HG03196 (cell line): ENCODE measurements around the gene JOSD2.

Experiments used
- ATAC-seq: cut with Tn5 transposase; IDR thresholded peaks from one replicate; pipeline ENCODE4 v1.9.1; 2021; ENCODE audit not compliant: unreplicated experiment

JOSD2 gene, protein sequence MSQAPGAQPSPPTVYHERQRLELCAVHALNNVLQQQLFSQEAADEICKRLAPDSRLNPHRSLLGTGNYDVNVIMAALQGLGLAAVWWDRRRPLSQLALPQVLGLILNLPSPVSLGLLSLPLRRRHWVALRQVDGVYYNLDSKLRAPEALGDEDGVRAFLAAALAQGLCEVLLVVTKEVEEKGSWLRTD

DNA sequence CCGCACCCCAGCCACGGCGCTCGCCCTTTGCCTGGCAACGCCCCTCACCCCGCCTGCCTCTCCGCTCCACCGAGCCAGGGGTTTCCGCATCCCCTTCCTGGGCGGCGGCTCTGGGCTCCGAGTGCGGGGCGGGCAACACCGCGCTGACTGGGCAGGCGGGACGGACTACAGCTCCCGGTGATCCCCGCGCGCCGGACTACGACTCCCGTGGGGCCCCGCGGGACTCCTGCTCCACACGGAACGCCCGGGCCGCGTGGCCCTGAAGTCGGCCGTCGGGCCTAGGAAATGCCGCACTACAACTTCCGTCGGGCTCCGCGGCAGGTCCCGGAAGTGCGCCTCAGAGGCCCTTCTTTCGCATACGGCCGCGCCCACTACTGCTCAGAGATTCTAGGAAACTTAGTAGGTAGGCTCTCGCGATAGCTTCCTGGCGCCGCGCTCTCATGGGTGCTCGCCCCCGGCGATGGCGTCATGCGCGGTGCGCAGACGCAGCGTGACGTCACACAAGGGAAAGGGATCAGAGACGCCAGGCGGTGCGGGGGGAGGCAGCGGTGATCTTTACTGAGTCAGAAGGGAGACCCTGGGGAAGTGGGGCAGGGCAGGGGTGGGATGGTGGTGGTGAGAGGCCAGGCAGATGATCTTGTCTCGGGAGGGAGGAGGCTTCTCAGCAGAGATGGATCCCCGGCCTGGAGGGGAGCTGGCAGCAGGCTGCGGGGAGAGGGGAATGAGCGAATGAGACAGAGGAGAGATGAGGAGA is at the start of gene JOSD2:
Gene JOSD2, minus strand, starts transcription at position 123 of the 754 bp plus-strand sequence. CDS start 760 bp downstream, outside the sequence.
- ATAC-seq = peak; percentile 81

DNA sequence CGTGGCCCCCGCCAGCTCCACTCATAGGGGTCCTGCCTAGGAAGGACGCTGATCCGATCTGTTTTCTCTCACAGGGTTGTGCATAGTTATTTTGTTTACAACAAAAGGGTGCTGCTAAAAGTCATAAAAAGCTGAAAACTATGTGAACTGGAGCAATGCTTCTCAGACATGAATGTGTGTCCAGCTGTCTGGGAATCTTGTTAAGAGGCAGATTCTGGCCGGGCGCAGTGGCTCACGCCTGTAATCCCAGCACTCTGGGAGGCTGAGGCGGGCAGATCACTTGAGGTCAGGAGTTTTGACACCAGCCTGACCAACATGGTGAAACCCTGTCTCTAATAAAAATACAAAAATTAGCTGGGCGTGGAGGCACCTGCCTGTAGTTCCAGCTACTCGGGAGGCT is 48.6 kb upstream of the JOSD2 start:
- ATAC-seq = no peak

DNA sequence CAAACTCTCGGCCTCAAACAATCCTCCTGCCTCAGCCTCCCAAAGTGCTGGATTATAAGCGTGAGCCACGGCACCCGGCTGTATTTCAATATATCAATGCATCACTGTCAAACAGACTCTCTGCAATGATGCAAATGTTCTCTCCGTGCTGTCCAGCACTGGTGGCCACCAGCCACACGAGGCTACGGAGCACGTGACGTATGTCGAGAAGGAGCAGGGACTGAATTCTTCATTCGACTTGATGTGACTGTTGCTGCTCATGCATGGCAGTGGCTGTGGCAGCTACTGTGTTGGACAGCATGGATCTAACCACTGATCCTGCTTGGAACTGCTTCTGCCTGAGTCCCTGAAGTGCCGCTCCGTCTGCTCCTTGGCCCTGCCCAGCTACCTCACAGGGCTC is 47.5 kb upstream of the JOSD2 start:
- ATAC-seq = no peak

DNA sequence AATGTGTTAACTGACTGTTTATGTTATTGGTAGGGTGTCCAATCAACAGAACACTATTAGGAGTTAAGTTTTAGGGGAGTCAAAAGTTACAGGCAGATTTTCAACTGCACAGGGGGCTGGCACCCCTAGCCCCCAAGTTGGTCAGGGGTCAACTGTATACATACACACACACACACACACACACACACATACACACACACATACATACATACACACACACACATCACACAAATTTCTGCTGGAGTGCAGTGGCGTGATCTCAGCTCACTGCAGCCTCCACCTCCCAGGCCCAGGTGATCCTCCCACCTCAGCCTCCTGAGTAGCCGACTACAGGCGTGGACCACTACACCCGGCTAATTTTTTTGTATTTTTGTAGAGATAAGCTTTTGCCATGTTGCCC is 47.0 kb upstream of the JOSD2 start:
- ATAC-seq = no peak

DNA sequence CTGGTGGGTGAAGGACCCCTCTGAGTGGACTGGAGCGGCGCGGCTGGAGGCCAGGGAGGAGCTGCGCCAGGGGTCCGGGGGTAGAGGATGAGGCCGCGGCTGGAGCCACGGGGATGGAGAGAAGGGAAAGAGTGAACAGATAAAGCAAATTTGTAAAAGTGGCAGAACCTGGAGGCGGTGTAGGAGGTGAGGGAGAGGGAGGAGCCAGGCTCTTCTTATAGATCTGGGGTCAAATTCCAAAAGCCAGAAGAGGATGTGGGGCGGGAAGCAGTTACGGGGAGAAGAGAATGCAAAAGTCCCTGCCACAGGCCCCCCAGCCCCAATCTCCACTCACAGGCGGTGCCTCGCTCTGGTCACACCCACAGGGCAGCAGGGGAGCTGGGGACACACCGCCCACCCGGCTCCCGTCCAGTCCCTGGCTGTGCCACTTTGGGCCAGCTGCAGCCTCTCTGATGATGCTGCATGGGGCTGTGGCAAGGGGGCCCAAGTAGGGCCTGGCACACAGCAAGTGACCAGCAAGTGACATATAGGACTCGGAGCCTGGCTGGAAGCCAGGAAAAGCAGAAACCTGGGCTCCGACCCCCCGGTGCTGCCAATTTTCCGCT is 46.1 kb upstream of the JOSD2 start:
- no peak for ATAC-seq

DNA sequence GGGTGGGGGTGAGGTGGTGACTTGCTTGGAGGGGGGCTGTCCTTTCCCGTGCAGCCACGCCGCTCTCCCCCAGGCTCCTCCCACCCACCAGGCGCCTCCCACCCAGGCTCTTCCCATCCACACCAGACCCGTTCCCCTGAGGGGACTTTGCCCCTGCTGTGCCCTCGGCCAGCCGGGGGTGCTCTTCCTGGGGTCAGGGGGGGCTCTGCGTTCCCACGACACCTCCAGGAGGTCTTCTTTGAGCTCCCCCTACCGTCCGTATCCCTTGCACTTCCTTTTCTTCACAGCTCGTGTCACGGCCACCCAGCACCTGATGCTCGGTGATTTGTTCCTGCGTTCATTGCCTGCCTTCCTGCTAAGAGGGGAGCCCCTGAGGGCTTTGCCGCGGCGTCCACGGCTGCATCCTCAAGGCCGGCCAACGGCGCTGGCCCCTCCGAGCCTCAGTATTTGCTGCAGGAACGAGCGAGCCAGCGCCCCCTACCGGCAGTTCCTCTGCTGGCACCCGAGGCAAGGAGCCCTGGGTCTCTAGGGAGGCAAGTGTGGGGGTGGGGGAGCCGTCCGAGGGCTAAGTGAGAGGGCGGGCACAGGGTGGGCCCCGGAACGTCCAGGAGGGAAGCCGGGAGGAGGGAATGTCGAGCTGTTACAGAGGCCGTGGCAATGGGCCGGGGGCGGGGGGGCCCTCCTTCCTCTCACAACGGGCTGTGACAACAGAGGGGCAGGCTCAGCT is 45.5 kb upstream of the JOSD2 start:
- no peak for ATAC-seq

DNA sequence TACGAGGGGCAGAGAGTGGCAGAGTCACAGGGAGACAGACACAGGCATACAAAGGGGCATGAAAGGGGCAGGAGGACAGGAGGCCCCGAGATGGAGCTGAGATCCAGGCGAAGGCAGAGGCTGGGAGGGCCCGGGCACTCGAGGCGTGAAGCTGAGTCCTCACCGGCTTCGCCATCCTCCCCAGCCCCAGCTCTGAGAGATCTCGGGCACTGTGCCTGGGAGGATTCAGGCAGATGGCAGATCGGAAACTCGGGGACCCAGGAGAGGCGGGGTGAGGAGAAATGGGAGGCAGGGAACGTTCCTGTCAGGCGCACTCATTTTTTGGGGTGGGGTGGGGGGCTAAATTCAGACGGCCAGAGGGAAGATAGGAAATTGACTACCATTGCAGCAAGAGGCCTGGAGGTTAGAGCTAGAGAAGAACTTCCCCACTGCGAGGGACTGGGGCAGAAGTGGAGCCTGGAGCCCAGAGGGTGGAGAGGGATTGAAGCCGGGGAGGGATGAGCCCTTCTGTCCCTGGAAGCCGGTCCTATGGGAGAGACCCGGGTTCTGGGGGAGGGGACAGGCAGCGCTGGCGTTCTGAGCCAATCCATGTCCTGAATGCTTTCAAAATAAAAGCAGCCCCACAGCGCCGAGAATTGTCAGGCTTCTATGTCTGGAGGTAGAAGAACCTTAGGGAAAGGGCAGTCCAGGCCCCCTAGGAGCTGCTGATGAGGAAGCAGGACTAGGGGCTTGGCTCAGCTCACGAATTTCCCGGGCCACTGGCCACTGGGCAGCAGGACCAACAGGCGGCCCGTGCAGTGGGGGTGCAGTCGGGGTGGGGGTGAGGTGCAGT is 44.7 kb upstream of the JOSD2 start:
- no peak for ATAC-seq

DNA sequence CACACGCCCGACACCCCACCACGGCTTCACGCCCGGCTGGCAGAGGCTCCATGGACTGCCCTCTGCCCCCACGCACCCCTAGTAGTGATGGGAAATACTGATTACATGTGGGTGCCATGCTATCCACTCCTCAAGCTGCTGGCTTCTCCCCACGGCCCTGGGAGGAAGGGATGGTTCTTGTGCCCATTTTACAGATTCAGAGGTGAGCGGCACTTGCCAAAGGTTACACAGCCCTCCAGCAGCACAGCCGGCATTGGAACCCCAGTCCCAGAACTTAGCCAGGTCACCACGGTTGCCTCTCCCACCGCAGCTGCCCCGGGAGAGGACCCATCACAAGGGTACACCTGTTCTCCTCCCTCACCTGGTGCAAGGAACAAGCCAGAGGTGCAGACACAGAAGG is 44.0 kb upstream of the JOSD2 start:
- ATAC-seq = no peak

DNA sequence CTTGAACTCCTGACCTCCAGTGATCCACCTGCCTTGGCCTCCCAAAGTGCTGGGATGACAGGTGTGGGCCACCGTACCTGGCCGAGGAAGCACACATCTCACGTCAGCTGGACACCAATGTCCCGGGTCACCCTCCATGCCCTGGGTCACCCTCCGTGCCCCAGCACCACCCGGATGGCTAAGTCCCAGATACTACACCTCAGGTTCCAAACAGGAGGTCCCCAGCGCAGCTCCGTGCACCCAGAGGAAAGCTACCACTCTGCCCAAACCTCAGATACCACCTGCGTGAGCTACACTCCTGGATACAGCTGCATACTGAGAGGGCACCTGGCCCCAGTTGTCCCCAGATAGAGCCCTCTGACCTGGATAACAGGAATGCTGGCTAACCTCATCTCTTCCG is 43.2 kb upstream of the JOSD2 start:
- ATAC-seq = no peak

DNA sequence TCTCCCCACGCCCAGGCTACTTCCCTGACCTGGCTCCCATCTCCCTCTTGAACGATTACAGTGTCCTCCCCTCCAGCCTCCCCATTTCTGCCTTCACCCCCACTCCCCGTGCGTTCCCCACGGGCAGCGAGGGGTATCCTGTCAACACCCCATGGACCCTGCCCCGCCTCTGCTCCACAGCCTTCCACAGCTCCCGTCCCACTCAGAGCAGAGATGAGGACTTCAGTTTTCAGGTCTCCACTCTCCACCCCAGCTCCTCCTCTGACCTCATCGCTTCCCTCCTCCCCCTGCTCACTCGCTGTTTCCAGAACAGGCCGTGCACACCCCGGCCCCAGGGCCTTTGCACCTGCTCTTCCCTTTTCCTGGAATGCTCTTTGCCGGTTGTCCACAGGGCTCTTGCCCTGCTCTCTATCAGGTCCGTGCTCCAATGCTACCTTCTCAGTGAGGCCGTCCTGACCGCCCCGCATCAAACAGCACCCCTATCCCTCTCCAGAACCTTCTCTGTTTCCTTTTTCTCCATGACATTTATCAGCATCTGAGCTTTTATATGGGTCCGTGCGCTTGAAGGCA is 42.2 kb upstream of the JOSD2 start:
- ATAC-seq = no peak

DNA sequence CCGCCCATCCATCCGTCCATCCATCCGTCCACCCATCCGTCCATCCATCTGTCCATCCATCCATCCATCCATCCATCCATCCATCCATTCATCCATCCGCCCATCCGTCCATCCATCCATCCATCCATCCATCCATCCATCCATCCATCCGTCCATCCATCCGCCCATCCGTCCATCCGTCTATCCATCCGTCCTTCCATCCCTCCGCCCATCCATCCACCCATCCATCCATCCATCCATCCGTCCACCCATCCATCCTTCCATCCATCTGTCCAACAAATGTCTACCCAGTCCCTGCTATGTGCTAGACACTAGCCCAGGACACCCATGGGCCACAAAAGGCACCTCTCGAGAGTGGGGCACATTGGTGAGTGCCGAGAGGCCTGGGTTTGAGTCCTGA is 41.5 kb upstream of the JOSD2 start:
- no peak for ATAC-seq

DNA sequence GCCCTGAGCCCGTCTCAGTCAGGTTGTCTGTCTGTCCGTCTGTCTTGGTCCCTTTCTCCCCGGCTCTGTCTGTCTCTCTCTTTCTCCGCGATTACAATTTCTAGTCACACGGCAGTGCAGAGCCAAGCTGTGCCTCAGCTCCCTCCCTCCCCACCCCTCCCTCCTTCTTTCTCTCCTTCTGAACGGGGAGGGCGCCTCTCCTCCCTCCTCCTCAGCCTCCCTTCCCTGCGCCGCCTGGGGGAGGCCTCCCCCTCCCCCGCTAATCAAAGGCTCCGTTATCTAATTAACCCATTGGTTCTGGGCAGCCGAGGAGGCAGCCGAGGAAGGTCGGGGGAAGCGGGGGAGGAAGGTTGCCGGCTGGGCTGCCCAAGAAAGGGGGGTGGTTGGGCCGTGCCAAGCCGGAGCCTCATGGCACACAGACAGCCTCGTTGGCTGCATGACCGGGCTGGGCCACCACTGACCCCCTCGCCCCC is 40.8 kb upstream of the JOSD2 start:
- ATAC-seq = no peak

DNA sequence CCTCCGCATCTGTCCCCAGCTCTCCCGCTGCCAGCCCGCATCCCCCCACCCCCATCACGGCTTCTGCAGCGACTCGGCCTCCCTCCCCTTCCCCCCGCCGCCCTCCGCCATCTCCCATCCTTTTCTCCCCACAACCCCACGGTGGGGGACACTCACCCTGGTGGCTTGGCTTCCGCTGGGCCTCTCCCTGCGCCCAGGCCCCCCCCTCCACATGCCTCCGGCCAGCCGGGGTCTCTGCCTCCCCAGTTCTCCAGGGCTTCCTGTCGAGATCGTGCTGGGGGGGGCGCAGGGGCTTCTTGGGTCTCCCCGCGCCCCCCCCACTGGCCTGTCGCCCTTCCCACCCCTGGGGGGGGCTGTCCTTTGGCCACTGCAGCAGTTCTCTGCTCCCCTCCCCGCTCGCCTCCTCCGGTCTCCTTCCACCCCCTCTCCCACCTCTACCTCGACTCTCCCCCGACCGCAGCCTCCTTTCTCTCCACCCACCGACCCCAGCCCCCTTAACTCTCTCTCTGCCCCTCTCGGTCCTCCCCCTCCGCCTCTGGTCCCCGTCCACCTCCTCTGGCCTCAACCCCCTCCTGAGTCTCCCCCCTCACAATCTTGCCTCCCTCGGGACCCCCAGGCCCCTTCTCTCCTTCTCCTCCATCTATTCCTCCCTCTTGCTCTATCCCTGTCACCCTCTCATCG is 40.2 kb upstream of the JOSD2 start:
- no peak for ATAC-seq

DNA sequence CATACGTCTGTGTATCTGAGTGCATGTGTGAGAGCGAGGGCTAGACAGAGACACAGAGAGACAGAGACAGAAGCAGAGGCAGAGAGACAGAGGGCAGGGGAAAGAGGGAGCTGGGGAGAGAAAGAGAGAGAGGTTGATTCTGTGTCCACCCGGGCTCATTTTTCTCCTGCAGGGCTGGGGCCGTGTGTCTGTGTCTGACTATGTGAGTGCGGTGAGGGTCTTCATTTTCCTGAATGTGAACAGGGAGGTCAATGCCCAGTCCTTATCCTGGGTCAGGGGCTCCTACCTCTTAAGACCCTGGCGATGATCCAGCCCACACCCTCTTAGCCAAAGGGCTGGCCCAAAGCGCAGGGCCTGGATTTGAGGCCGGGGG is 39.6 kb upstream of the JOSD2 start:
- no peak for ATAC-seq

DNA sequence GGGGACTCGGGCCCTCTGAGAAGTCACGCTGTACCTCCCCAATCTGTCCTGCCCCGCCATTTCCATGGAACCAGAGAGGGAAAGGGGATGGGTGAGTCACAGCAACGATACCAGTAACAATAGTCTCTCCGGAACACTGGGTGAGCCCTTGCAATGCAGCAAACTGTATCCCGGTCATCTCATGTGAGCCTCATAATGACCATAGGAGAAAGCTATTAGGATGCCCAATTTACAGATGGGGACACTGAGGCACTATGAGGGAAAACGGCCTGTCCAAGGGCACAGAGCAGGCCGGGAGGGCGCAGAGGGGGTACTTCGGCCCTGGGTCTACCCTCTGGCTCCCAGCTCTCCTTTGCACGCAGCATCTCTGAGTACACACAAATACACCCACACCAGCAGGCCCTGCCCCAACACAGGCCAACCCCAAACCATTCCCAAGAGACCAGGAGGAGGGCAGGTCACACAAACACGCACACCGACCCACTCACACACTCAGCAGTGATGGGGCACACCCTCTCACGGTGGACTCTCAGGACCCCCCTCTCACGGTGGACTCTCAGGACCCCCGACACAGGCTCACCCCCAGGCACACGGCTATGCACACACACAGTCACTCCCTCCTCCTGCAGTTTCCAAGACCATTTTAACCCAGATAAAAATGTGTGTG is 39.1 kb upstream of the JOSD2 start:
- ATAC-seq = no peak

DNA sequence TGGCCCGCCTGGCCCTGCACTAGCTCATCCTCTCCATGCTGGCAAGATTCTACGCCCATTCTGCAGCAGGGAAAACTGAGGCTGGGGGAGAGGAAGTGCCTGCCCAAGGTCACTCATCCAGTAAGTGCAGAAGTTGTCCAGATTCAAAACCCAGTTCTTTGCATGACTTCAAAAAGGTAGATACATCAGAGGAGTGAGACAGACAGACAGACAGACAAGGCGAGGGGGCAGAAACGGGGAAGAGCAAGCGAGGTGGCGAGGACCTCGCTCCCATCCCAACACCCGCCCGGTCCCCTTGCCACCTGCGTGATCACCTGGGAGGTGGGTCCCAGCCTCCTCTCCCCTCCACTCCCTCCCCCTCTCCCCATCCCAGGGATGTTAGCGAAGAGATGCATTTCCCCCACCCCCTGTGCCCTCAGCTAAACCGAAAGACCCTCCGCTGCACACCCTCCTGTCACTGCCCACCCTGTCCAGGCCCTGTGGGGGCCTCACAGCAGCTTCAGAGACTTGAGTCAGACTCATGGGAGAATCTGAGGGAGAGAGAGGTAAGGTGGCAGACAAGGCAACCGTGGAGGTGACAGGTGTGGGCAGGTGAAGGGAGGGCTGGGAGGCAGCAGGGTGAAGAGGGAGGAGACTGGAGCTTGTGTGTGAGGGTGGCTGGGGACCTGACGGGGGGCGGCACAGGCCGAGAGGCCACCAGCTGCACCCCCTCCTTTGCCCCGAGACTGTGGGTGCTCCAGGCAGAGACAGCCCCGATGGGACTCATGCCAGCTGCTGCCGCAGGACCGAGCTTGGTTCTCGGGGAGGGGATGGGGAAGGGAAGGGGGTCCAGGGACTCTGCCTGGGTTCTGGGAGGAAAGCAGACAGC is 38.3 kb upstream of the JOSD2 start:
- no peak for ATAC-seq

DNA sequence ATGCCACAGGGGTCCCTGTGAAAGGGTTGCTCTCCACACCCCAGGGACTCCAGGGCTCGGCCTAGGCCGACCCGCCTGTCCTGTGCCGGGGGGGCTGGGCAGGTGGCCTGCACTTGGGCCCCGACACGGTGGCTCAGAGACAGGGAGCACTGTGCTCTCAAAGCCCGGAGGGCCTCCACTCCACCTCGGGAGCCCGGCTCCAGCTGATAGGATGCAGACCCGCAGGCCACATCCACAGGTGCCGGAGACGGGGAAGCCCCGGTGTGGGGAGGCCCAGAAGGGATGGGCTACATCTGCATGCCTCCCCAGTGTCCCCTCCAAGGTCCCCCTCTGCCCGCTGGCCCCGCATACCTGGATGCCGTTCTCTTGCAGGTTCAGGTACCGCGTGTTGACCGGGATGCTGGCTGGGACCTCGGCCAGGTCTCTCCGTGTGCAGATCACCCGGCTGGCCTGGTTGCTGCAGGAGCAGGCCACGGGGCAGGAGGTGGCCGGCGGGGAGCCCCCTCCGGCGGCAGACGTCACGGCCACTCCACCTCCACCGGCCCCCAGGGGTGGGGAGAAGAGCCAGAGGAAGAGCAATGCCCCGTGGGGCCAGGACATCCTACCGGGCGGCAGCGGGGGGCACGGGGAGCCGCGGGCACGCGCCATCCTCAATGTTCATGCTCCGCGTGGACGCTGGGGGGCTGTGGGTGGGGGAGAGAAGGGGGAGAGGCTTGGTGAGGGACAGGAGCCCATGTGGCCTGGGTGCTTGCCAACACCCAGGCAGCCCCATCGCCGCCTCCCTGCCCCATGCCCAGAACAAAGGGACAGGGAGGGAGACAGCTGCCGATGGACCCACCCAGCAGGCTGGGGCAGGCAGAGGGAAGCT is 37.4 kb upstream of the JOSD2 start:
- ATAC-seq = no peak
